Mucosa of descending colon (tissue), 3 donors: Measurements from ENCODE around the gene BAZ1A. TPM values are rescaled to one million over a fixed set of nuclear protein-coding genes. Genes with fewer than 3 reads are reported as not detected.

Source experiments
- ATAC-seq: fragments of 200-7000 bp; cut with Tn5 transposase; one replicate; pipeline ENCODE4 v1.9.1; 2020; ENCODE audit warnings: mild to moderate bottlenecking, moderate library complexity
- DNase-seq, 3 donors: peaks; one replicate each; pipeline ENCODE4 v3.0.0-alpha.2; 2020
- H3K36me3 ChIP-seq: fragments of 200-600 bp; one replicate; pipeline ENCODE4 v1.8.0; 2021; ENCODE audit warnings: low read depth, mild to moderate bottlenecking
- H3K4me1 ChIP-seq: fragments of 200-600 bp; one replicate; pipeline ENCODE4 v1.8.0; 2021; ENCODE audit warnings: low read depth, mild to moderate bottlenecking
- H3K4me3 ChIP-seq: fragments of 200-600 bp; one replicate; pipeline ENCODE4 v1.8.0; 2021; ENCODE audit warnings: mild to moderate bottlenecking
- H3K9me3 ChIP-seq: fragments of 200-600 bp; one replicate; pipeline ENCODE4 v1.8.0; 2021; ENCODE audit warnings: mild to moderate bottlenecking
- intact Hi-C, 2 donors: fragments of 100-400 bp; cut with DNase I in 1 of 2; cut with micrococcal nuclease in 1 of 2; formaldehyde crosslinking; loops; one replicate each; pipeline versions ENCODE4 v1.11.0 to v1.11.1; 2022; cut with DNase I, micrococcal nuclease
- long read RNA-seq, 2 donors: library from polyadenylated mRNA; unstranded; transcript quantifications; one replicate each; pipeline ENCODE4 v2.0.0, GENCODE V29; 2019 to 2021
- total RNA-seq, 3 donors: library from RNA; stranded (reverse); fragmentation: NEBNext Ultra II Directional in 2 of 3; extraction: Animal tissue kit (Norgen Biotek cat#: 25700) in 2 of 3; gene quantifications; one replicate each; pipeline versions ENCODE4 v1.2.1 to v1.2.4, GENCODE V29; 2021 to 2023
- TF ChIP-seq, protein P1 (sequence below): fragments of 200-600 bp; IDR thresholded peaks from one replicate; pipeline ENCODE4 v1.8.0; 2022; ENCODE audit warnings: antibody characterized with exemption, mild to moderate bottlenecking
- donor health status: DM: no; HTN: no; CAD: no; lungs with moderate emphysema.
- donor health status: DM: no; HTN: no; CAD: no.
- donor health status: DM: no; HTN: yes; CAD: no.

The BAZ1A gene, protein sequence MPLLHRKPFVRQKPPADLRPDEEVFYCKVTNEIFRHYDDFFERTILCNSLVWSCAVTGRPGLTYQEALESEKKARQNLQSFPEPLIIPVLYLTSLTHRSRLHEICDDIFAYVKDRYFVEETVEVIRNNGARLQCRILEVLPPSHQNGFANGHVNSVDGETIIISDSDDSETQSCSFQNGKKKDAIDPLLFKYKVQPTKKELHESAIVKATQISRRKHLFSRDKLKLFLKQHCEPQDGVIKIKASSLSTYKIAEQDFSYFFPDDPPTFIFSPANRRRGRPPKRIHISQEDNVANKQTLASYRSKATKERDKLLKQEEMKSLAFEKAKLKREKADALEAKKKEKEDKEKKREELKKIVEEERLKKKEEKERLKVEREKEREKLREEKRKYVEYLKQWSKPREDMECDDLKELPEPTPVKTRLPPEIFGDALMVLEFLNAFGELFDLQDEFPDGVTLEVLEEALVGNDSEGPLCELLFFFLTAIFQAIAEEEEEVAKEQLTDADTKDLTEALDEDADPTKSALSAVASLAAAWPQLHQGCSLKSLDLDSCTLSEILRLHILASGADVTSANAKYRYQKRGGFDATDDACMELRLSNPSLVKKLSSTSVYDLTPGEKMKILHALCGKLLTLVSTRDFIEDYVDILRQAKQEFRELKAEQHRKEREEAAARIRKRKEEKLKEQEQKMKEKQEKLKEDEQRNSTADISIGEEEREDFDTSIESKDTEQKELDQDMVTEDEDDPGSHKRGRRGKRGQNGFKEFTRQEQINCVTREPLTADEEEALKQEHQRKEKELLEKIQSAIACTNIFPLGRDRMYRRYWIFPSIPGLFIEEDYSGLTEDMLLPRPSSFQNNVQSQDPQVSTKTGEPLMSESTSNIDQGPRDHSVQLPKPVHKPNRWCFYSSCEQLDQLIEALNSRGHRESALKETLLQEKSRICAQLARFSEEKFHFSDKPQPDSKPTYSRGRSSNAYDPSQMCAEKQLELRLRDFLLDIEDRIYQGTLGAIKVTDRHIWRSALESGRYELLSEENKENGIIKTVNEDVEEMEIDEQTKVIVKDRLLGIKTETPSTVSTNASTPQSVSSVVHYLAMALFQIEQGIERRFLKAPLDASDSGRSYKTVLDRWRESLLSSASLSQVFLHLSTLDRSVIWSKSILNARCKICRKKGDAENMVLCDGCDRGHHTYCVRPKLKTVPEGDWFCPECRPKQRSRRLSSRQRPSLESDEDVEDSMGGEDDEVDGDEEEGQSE (N-terminal part only)
- 10 to 100 TPM; 30.6 to 30.9 (median 30.8) TPM for total RNA-seq
- long read RNA-seq, donor 1, partial matches to known transcripts: 11 of 13 reads
- long read RNA-seq, donor 1, other reads (novel, unspliced or antisense): 2 of 13 reads
- long read RNA-seq, donor 2, partial matches to known transcripts: 6 of 6 reads
- long read RNA-seq, donor 2, other reads (novel, unspliced or antisense): 0 of 6 reads

DNA sequence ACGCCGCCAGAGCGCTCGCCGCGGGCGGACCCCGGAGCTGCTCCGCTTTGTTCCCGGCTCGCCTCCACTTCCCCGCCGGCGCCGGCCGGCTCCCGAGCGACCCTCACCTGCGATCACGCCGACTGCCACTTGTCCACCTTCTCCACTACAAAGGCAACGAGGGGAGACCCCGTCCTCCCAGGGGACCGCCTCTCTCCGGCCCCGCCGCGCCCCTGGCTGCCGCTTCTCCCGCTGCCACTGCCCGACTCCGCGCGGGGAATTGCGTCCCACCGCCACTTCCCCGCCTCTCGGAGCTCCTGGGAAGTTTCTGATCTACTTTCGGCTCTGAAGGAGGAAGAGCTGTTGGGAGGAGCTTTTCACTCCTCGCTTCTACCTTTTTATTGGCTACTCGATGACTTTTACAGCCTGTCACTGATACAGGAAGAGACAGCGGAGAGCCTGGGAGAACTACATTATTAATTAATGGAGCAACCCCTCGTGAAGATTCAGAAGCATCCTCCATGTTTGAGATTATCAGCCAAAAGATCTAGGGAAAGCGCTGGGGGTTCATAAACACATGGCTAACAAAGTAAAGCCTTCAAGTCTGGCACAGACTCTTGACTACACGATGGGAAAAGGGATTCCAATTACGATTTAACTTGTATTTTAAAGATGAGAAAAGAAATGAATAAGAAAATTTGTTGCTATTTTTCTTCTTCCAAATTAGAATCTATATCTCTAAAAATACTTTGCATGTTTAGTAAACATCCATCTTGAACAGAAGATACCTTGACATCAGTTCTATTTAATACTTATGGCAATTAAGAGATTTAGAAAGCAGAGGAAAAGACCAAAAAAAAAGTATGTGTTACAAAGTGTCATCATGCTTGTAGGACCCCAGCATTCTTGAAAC is at the start of gene BAZ1A:
BAZ1A (minus strand) TSS at position 330 of the 892 bp plus-strand sequence. CDS start 756 bp downstream, outside the sequence.
- Histone ChIP-seq H3K4me3 (peak within 1 kb of the TSS; percentile 96), H3K4me1 (peaks cover 10% of the 10 kb centered on the region), H3K9me3 (no peaks in the 10 kb centered on the region), H3K36me3 (no peaks in the 10 kb centered on the region)
- DNase-seq (peak; percentile 75 to 80 (median 78)), ATAC-seq (peak; percentile 67)
- intact Hi-C loops: no loop called here
- TF ChIP-seq, protein P1, sequence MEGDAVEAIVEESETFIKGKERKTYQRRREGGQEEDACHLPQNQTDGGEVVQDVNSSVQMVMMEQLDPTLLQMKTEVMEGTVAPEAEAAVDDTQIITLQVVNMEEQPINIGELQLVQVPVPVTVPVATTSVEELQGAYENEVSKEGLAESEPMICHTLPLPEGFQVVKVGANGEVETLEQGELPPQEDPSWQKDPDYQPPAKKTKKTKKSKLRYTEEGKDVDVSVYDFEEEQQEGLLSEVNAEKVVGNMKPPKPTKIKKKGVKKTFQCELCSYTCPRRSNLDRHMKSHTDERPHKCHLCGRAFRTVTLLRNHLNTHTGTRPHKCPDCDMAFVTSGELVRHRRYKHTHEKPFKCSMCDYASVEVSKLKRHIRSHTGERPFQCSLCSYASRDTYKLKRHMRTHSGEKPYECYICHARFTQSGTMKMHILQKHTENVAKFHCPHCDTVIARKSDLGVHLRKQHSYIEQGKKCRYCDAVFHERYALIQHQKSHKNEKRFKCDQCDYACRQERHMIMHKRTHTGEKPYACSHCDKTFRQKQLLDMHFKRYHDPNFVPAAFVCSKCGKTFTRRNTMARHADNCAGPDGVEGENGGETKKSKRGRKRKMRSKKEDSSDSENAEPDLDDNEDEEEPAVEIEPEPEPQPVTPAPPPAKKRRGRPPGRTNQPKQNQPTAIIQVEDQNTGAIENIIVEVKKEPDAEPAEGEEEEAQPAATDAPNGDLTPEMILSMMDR: no peak

DNA sequence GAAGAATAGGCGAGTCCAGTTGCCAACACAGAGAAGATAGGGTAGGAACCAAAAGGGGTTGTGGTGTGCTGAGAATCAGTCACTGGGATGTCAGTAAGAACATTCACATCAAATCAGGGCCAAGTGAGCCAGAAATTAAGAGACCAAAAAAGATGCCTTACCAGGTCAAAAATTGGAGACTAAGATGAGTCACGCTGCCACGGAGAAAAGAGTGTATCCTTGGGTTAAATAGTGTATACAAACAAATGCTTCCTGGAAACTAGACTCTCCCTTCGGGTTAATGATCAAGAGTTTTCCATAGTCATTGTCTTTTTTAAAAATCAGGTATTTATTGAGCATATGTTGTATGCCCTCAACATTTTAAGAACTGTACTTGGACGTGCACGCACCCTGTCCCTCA is 45.2 kb upstream of the BAZ1A start:
- intact Hi-C loops: no loop called here
- ATAC-seq: no peak
- Histone ChIP-seq H3K36me3 (no peaks in the 10 kb centered on the region), H3K4me3 (no peak overlapping the region), H3K9me3 (no peaks in the 10 kb centered on the region), H3K4me1 (no peaks in the 10 kb centered on the region)
- DNase-seq: no peak
- TF ChIP-seq, protein P1: no peak

- DNase-seq (no peak), ATAC-seq (no peak)
- intact Hi-C loops: no loop called here
- TF ChIP-seq, protein P1: no peak
- H3K9me3 ChIP-seq: no peaks in the 10 kb centered on the region
- H3K4me1 ChIP-seq: no peaks in the 10 kb centered on the region
- no peak overlapping the region for H3K4me3 ChIP-seq
- no peaks in the 10 kb centered on the region for H3K36me3 ChIP-seq
Measured at GRCh38 chr14:34913619-34914018, 38.5 kb upstream of the BAZ1A start.

GRCh38 chr14:34912966-34913365 is 37.8 kb upstream of the BAZ1A start:
- TF ChIP-seq, protein P1: no peak
- intact Hi-C loops: no loop called here
- no peaks in the 10 kb centered on the region for H3K4me1 ChIP-seq
- ATAC-seq (no peak), DNase-seq (no peak)
- no peaks in the 10 kb centered on the region for H3K36me3 ChIP-seq
- no peaks in the 10 kb centered on the region for H3K9me3 ChIP-seq
- H3K4me3 ChIP-seq: no peak overlapping the region
